Omental fat pad (tissue), 4 donors: ENCODE data around the gene PTH2. TPM values are rescaled to one million over a fixed set of nuclear protein-coding genes. Genes with fewer than 3 reads are reported as not detected.

Experiments used
- ATAC-seq: fragments of 150-250 bp; one replicate; pipeline ENCODE4 v1.9.1; 2016; ENCODE audit warnings: mild to moderate bottlenecking, moderate library complexity; ENCODE audit not compliant: low FRiP score
- DNase-seq: peaks from one replicate; pipeline ENCODE4 v3.0.0-alpha.2; 2019; ENCODE audit warnings: low spot score
- CTCF ChIP-seq, 3 donors: fragments of 450-650 bp; IDR thresholded peaks; one replicate each; pipeline ENCODE4 v1.5.1; 2016 to 2017; ENCODE audit warnings: antibody characterized with exemption in 3 of 3, mild to moderate bottlenecking in 3 of 3, moderate library complexity in 2 of 3
- total RNA-seq, 4 donors: library from RNA; depleted of rRNA; stranded (reverse); fragments of >200 nt; gene quantifications; one replicate each; pipeline ENCODE4 v1.1.0, GENCODE V29; 2016

PTH2 gene
- total RNA-seq, 4 donors from 2014 or later, result not detected

DNA sequence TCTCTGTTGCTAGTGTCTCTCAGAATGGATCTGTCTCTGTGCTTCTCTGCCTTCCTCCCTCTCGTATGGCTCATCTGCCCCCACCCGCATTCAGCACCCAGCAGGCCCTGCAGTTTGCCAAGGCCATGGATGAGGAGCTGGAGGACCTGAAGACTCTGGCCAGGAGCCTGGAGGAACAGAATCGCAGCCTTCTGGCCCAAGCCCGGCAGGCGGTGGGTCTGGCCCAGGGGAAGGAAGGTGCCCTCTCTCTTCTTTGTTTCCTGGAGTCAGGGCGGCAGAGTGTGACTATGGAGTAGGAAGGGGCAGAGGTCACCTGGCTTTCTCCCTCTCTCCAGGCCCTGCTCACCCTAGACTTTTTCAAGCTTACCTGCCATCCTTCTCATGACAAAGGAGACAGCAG, 24.3 kb downstream of the PTH2 start:
- TF ChIP-seq CTCF (IDR thresholded peaks at IDR 0.05), result no peak
- DNase-seq, result no peak
- no peak for ATAC-seq

DNA sequence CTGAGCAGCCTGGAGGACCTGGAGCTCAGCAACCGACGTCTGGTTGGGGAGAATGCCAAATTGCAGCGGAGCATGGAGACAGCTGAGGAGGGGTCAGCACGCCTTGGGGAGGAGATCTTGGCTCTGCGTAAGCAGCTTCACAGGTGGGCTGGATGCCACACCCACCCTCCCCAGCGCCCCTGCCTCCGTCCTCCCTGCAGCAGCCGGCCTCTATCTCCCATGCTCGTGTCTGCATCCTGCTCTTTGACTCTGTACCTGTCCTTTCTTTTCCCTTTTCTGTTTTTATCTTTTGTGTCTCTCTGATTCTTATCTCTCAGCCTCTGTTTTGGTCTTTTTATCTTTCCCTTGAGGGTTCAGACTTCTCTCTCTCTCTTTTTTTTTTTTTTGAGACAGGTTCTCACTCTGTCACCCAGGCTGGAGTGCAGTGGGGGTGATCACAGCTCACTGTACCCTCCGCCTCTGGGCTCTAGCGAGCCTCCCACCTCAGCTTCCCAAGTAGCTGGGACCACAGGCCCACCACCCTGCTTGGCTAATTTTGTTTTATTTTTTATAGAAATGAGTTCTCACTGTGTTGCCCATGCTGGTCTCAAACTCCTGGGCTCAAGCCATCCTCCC, 25.1 kb downstream of the PTH2 start:
- TF ChIP-seq CTCF (IDR thresholded peaks at IDR 0.05), result no peak
- no peak for ATAC-seq
- no peak for DNase-seq

- DNase-seq (no peak), ATAC-seq (no peak)
- TF ChIP-seq CTCF (IDR thresholded peaks at IDR 0.05), result no peak
Measured at GRCh38 chr19:49396738-49397505, 26.3 kb downstream of the PTH2 start.

DNA sequence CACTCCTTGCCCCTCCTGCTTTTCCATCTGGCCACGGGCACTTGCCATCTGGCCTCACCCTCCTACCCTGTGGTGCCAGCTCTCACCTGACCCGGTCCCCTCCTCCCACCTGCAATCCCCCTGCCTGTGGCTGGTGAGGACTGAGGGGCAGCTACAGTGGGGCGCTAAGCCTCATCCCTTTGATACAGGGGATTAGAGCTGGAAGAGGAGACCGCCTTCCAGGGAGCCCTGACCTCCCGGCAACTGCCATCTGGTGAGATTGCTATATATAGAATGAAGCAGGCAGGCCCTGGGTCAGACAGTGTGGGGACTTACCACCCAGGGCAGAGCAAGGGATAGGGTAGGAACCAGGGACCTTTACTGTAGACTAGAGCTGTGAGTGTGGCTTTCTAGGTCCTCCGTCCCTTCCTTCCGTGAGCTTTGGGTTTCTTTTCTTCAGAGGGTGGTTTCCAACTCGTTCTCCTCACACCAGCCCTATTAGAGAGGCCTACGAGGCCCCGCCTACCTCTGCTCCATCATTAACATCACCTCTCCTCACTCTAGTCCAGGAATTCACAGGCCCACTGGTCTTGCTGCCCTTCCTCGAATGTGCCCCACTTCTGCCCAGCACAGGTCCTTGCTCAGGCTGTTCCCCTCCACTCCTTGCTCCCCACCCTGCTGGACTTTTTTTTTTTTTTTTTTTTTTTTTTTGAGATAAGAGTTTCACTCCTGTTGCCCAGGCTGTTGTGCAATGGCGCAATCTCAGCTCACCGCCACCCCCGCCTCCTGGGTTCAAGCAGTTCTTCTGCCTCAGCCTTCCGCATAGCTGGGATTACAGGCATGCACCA, 27.4 kb downstream of the PTH2 start:
- TF ChIP-seq CTCF (IDR thresholded peaks at IDR 0.05), result no peak
- no peak for DNase-seq

GRCh38 chr19:49393881-49394280, 29.4 kb downstream of the PTH2 start:
- TF ChIP-seq CTCF (IDR thresholded peaks at IDR 0.05), result no peak
- no peak for ATAC-seq
- no peak for DNase-seq

More for the DNA sequence above, 27.4 kb downstream of the PTH2 start:
- ATAC-seq, result peak; percentile 25

GRCh38 chr19:49391581-49392399, 31.5 kb downstream of the PTH2 start:
- peak in 1 of 3 donors; percentile 58 for TF ChIP-seq CTCF (IDR thresholded peaks at IDR 0.05)
- peak; percentile 37 for DNase-seq
- ATAC-seq, result peak; percentile 77
